Left lung (tissue), 10 donors: Measurements from ENCODE around the gene UNC119. TPM values are rescaled to one million over a fixed set of nuclear protein-coding genes. Genes with fewer than 3 reads are reported as not detected.

ENCODE experiments used
- ATAC-seq: fragments of 200-7000 bp; cut with Tn5 transposase; one replicate; pipeline ENCODE4 v1.9.1; 2020; ENCODE audit warnings: moderate library complexity
- DNase-seq, 4 donors: peaks; one replicate each; pipeline ENCODE4 v3.0.0-alpha.2; 2013 to 2020
- H3K27ac ChIP-seq, 2 donors: fragments of 200-600 bp; sonication (generic) in 1 of 2; one replicate each; pipeline versions ENCODE4 v1.5.0 to v1.8.0; 2020 to 2021
- H3K27me3 ChIP-seq, 2 donors: fragments of 200-600 bp; sonication (generic) in 1 of 2; one replicate each; pipeline versions ENCODE4 v1.5.0 to v1.8.0; 2020 to 2021
- H3K36me3 ChIP-seq, 2 donors: fragments of 200-600 bp; sonication (generic) in 1 of 2; one replicate each; pipeline versions ENCODE4 v1.5.0 to v1.8.0; 2020 to 2021
- H3K4me1 ChIP-seq, 2 donors: fragments of 200-600 bp; one replicate each; pipeline ENCODE4 v1.8.0; 2021
- H3K4me3 ChIP-seq, 2 donors: fragments of 200-600 bp; sonication (generic) in 1 of 2; one replicate each; pipeline versions ENCODE4 v1.5.0 to v1.8.0; 2020 to 2021; ENCODE audit warnings: mild to moderate bottlenecking in 1 of 2
- H3K9me3 ChIP-seq, 2 donors: fragments of 200-600 bp; sonication (generic) in 1 of 2; one replicate each; pipeline versions ENCODE4 v1.5.0 to v1.8.0; 2020 to 2021
- CTCF ChIP-seq, 2 donors: fragments of 200-600 bp; sonication (generic) in 1 of 2; IDR thresholded peaks; one replicate each; pipeline versions ENCODE4 v1.5.0 to v1.8.0; 2021; ENCODE audit warnings: antibody characterized with exemption in 2 of 2
- intact Hi-C, 2 donors: fragments of 100-400 bp; cut with DNase I; formaldehyde crosslinking; loops; one replicate each; pipeline versions ENCODE4 v1.11.2 to v1.14.2; 2022
- polyA plus RNA-seq, 6 donors: library from polyadenylated mRNA; unstranded; fragments of 120-200 nt; gene quantifications; one replicate each; pipeline ENCODE4 v1.2.1, GENCODE V29; 2013; ENCODE audit not compliant: insufficient read length in 6 of 6
- total RNA-seq, 2 donors: library from RNA; stranded (reverse); fragmentation: NEBNext Ultra II Directional; extraction: Animal tissue kit (Norgen Biotek cat#: 25700); gene quantifications; one replicate each; pipeline ENCODE4 v1.2.1, GENCODE V29; 2021
- donor health status: DM: no; HTN: yes; CAD: no.
- donor health status: DM: no; HTN: no; CAD: no.

The UNC119 gene
- total and polyA plus RNA-seq, 8 donors: 25.7 to 36.7 (median 34.4) TPM

- Histone ChIP-seq H3K27ac (no peak overlapping the region), H3K36me3 (peaks cover 0 to 65% of the 10 kb centered on the region in 2 donors), H3K9me3 (no peaks in the 10 kb centered on the region), H3K4me3 (no peak overlapping the region), H3K4me1 (no peaks in the 10 kb centered on the region), H3K27me3 (no peaks in the 10 kb centered on the region)
- ATAC-seq (no peak), DNase-seq (no peak)
- no peak for TF ChIP-seq CTCF (IDR thresholded peaks at IDR 0.05)
- intact Hi-C loops: no loop called here
These were observed 30.1 kb upstream of the UNC119 start for GRCh38 chr17:28582513-28582912.

DNA sequence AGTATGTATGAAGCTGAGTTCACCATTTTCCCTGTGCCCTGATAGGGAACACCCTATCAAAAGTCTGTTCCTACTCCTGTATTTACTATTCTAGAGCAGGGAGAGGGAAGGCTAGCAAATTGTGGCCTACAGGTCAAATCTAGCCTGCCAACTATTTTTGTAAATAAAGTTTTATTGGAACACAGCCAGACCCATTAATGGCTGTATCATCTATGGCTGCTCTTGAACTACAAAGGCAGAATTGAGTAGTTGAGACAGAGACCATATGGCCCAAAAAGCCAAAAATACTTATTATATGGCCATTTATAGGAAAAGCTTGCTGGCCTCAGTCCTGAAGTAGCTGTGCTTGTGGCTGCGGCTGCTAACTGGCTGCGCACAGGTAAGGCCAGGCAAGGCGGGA, 28.5 kb upstream of the UNC119 start:
- ATAC-seq: no peak
- H3K27me3 ChIP-seq: no peaks in the 10 kb centered on the region
- TF ChIP-seq CTCF (IDR thresholded peaks at IDR 0.05): no peak
- H3K9me3 ChIP-seq: no peaks in the 10 kb centered on the region
- no peak overlapping the region for H3K4me3 ChIP-seq
- peak in 2 of 4 donors; percentile 74 to 80 for DNase-seq
- H3K27ac ChIP-seq: no peak overlapping the region
- H3K4me1 ChIP-seq: peaks cover 0 to 12% of the 10 kb centered on the region in 2 donors
- intact Hi-C loops: no loop called here
- peaks cover 0 to 60% of the 10 kb centered on the region in 2 donors for H3K36me3 ChIP-seq

DNA sequence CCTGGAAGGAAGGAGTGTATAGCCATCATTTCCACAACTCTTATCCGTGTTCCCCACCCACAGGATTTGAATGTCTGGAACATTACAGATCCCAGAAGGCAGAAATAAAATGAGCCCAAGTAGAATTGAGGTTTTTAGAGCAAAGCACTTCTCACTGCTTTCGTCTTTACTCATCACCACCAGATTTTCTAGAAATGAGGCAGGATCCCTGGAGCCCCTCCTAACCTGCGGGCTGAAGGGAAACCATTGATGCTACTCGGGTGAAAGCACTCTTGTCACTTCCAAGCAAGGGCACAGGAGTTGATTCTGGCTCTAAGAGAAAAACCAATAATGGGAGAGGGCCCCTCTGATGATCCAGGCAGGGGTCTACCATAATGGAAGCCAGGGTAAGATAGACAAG, 27.1 kb upstream of the UNC119 start:
- H3K27ac ChIP-seq: no peak overlapping the region
- H3K27me3 ChIP-seq: no peaks in the 10 kb centered on the region
- H3K4me3 ChIP-seq: no peak overlapping the region
- peaks cover 0 to 14% of the 10 kb centered on the region in 2 donors for H3K4me1 ChIP-seq
- intact Hi-C loops: no loop called here
- DNase-seq (no peak), ATAC-seq (no peak)
- no peaks in the 10 kb centered on the region for H3K9me3 ChIP-seq
- H3K36me3 ChIP-seq: peaks cover 0 to 45% of the 10 kb centered on the region in 2 donors
- TF ChIP-seq CTCF (IDR thresholded peaks at IDR 0.05): no peak

- no peak for TF ChIP-seq CTCF (IDR thresholded peaks at IDR 0.05)
- H3K4me1 ChIP-seq: peaks cover 0 to 14% of the 10 kb centered on the region in 2 donors
- no peaks in the 10 kb centered on the region for H3K27me3 ChIP-seq
- H3K27ac ChIP-seq: no peak overlapping the region
- no peak for ATAC-seq
- peaks cover 0 to 35% of the 10 kb centered on the region in 2 donors for H3K36me3 ChIP-seq
- no peak overlapping the region for H3K4me3 ChIP-seq
- DNase-seq: no peak
- no peaks in the 10 kb centered on the region for H3K9me3 ChIP-seq
- intact Hi-C loops: no loop called here
These were observed 26.1 kb upstream of the UNC119 start for GRCh38 chr17:28578246-28579195.

GRCh38 chr17:28577466-28577824, 25.0 kb upstream of the UNC119 start:
- Histone ChIP-seq H3K27me3 (no peaks in the 10 kb centered on the region), H3K4me1 (peaks cover 0 to 15% of the 10 kb centered on the region in 2 donors), H3K36me3 (peaks cover 0 to 24% of the 10 kb centered on the region in 2 donors), H3K4me3 (no peak overlapping the region), H3K27ac (no peak overlapping the region), H3K9me3 (no peaks in the 10 kb centered on the region)
- DNase-seq (no peak), ATAC-seq (no peak)
- intact Hi-C loops: no loop called here
- TF ChIP-seq CTCF (IDR thresholded peaks at IDR 0.05): no peak
